ENCODE data around the gene RPS6KA3. TPM values are rescaled to one million over a fixed set of nuclear protein-coding genes. Genes with fewer than 3 reads are reported as not detected.

RPS6KA3 gene
- total and polyA plus RNA-seq, 2 donors (not counting 1 experiment from before 2014, with no cell fraction given) = 17.0 to 63.0 TPM

DNA sequence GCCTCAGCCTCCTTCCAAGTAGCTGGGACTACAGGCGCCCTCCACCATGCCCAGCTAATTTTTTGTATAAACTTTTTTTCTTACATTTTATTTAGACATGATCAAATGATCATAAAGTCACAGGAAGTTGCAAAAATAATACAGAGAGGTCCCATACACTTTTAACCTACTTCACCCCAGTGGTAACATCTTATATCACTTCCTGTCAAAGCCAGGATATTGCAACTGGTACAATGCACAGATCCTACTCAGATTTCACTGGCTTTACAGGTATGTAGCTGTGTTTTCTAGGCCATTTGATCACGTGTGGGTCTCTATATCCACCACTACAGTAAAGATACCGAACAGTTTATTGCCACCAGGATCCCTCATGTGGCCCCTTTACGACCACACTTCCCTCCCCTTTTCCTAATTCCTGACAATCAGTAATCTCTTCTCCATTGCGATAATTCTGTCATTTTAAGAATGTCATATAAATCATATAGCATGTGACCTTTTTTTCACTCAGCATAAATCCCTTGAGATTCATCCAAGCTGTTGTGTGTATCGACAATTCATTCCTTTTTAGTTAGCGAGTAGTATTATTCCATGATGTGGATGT is 18.0 kb downstream of the RPS6KA3 start:
- no peak for DNase-seq
- no peaks in the 10 kb centered on the region for H3K27me3 ChIP-seq (replicated peaks in 1 of 4; ENCODE audit: control extremely low read depth in 1 of 4, control insufficient read depth in 3 of 4, insufficient read depth in 4 of 4, low read length in 3 of 4)
- no peak overlapping the region for H3K4me2 ChIP-seq (replicated peaks; ENCODE audit: low read depth, low read length, poor library complexity, severe bottlenecking)
- peaks cover 0 to 9% of the 10 kb centered on the region in 2 experiments for H3K36me3 ChIP-seq (replicated peaks in 1 of 2; ENCODE audit: control extremely low read depth in 1 of 2, control insufficient read depth in 1 of 2, extremely low read depth in 1 of 2, insufficient read depth in 2 of 2, low read length in 1 of 2)
- H3K27ac Mint-ChIP-seq = no peak overlapping the region
- intact Hi-C loops (cut with micrococcal nuclease) = no loop called here
- no peak overlapping the region for H3K27ac ChIP-seq (ENCODE audit: low read length in 2 of 2)
- no peak for ATAC-seq (ENCODE audit: low read depth)
- no peak overlapping the region for H3K4me3 ChIP-seq (ENCODE audit: control extremely low read depth in 1 of 5, extremely low read depth in 1 of 5, insufficient read depth in 1 of 5, low read depth in 2 of 5, low read length in 4 of 5)
- POLR2A ChIA-PET = no interaction called here
- peaks cover 3 to 16% of the 10 kb centered on the region in 2 donors for H3K4me1 ChIP-seq (ENCODE audit: control insufficient read depth in 2 of 2, insufficient read depth in 2 of 2, low read length in 2 of 2)
- peaks cover 31% of the 10 kb centered on the region for H3K4me1 Mint-ChIP-seq
- no peak overlapping the region for H3K9ac ChIP-seq (ENCODE audit: low read length)
- peaks cover 4% of the 10 kb centered on the region for H3K9me3 Mint-ChIP-seq (ENCODE audit: insufficient read depth)
- no peaks in the 10 kb centered on the region for H3K27me3 Mint-ChIP-seq
- no peak overlapping the region for H3K4me3 Mint-ChIP-seq
- peaks cover 9% of the 10 kb centered on the region for H4K20me1 ChIP-seq (ENCODE audit: control insufficient read depth, insufficient read depth, low read length, poor library complexity, severe bottlenecking)
- CTCF ChIA-PET = no interaction called here
- H2AFZ ChIP-seq (ENCODE audit: insufficient read depth, low read depth, low read length, poor library complexity, severe bottlenecking) = no peak overlapping the region
- WGBS (ENCODE audit: insufficient coverage) = no CpG with 5 or more reads among the region's 7 CpGs
- H3K9me3 ChIP-seq (ENCODE audit: control extremely low read depth in 1 of 3, control insufficient read depth in 2 of 3, insufficient read depth in 1 of 3, low read length in 2 of 3) = peaks cover 0 to 11% (median 0%) of the 10 kb centered on the region in 3 donors
- TF ChIP-seq CTCF (IDR thresholded peaks at IDR 0.05) (no peak), EZH2 (IDR thresholded peaks at IDR 0.05; ENCODE audit: borderline replicate concordance, insufficient read depth, low read depth, low read length, poor library complexity, severe bottlenecking) (no peak)
- peaks cover 61% of the 10 kb centered on the region for H3K79me2 ChIP-seq (ENCODE audit: control insufficient read depth, insufficient read depth, low read length)

- ChIA-PET POLR2A (no interaction called here), CTCF (interaction anchor here (2.2 kb wide), 1 partner anchor 8 kb away, joined by 9 read pairs; no protein-coding TSS in a partner anchor)
- TF ChIP-seq CTCF (IDR thresholded peaks at IDR 0.05) (no peak), EZH2 (IDR thresholded peaks at IDR 0.05; ENCODE audit: borderline replicate concordance, insufficient read depth, low read depth, low read length, poor library complexity, severe bottlenecking) (no peak)
Measured at GRCh38 chrX:20244931-20245330, 21.8 kb downstream of the RPS6KA3 start.

More at GRCh38 chrX:20244931-20245330, 21.8 kb downstream of the RPS6KA3 start:
- Histone ChIP-seq H4K20me1 (ENCODE audit: control insufficient read depth, insufficient read depth, low read length, poor library complexity, severe bottlenecking) (peaks cover 4% of the 10 kb centered on the region), H3K9me3 (ENCODE audit: control extremely low read depth in 1 of 3, control insufficient read depth in 2 of 3, insufficient read depth in 1 of 3, low read length in 2 of 3) (no peaks in the 10 kb centered on the region), H3K4me3 (ENCODE audit: control extremely low read depth in 1 of 5, extremely low read depth in 1 of 5, insufficient read depth in 1 of 5, low read depth in 2 of 5, low read length in 4 of 5) (no peak overlapping the region), H3K9ac (ENCODE audit: low read length) (no peak overlapping the region), H3K79me2 (ENCODE audit: control insufficient read depth, insufficient read depth, low read length) (peaks cover 36% of the 10 kb centered on the region), H3K4me2 (replicated peaks; ENCODE audit: low read depth, low read length, poor library complexity, severe bottlenecking) (no peak overlapping the region), H3K27ac (ENCODE audit: low read length in 2 of 2) (no peak overlapping the region), H3K36me3 (replicated peaks in 1 of 2; ENCODE audit: control extremely low read depth in 1 of 2, control insufficient read depth in 1 of 2, extremely low read depth in 1 of 2, insufficient read depth in 2 of 2, low read length in 1 of 2) (peaks cover 0 to 4% of the 10 kb centered on the region in 2 experiments), H3K27me3 (replicated peaks in 1 of 4; ENCODE audit: control extremely low read depth in 1 of 4, control insufficient read depth in 3 of 4, insufficient read depth in 4 of 4, low read length in 3 of 4) (no peaks in the 10 kb centered on the region), H3K4me1 (ENCODE audit: control insufficient read depth in 2 of 2, insufficient read depth in 2 of 2, low read length in 2 of 2) (peaks cover 0 to 10% of the 10 kb centered on the region in 2 donors), H2AFZ (ENCODE audit: insufficient read depth, low read depth, low read length, poor library complexity, severe bottlenecking) (no peak overlapping the region)
- Mint-ChIP-seq H3K27me3 (no peaks in the 10 kb centered on the region), H3K9me3 (ENCODE audit: insufficient read depth) (no peaks in the 10 kb centered on the region), H3K4me1 (peaks cover 24% of the 10 kb centered on the region), H3K27ac (no peak overlapping the region), H3K4me3 (no peak overlapping the region)
- ATAC-seq (ENCODE audit: low read depth) (no peak), DNase-seq (no peak)
- intact Hi-C loops (cut with micrococcal nuclease) = no loop called here
- WGBS (ENCODE audit: insufficient coverage) = no CpG with 5 or more reads among the region's 2 CpGs
